ENCODE data around the gene RCOR1.

RCOR1 gene

DNA sequence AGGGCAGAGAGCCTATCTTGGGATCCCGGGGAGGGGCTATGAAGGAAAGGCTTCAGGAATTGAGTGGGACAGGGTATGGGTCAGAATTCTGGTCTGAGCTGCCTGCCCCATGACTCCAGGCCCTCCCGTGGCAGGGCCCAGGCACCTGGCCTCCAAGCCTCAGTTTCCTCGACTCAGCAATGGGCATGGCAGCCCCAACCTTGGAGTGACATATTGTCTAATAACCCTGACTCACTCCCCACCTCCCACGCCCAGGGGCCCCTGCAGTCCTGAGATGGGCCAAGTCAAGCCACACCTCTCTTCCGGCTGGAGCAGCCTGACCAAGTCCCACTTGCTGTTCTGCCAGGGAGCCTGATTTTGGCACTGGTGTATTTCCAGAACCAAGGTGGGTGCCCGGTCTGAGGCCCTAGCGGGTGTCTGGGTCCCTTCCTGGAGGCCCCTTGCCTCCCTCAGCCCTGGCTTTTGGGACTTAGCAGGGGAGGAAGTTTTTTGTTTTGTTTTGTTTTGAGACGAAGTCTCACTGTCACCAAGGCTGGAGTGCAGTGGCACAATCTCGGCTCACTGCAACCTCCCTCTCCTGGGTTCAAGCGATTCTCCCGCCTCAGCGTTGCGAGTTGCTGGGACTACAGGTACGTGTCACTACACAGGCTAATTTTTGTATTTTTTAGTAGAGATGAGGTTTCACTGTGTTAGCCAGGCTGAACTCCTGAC lies 40.3 kb upstream of the RCOR1 start:
- Histone ChIP-seq H3K27me3 (ENCODE audit: low read length) (no peaks in the 10 kb centered on the region; the same call in 1 of the 2 replicates), H3K4me3 (ENCODE audit: insufficient read depth, low read length, poor library complexity, severe bottlenecking) (no peak overlapping the region), H3K79me2 (ENCODE audit: insufficient read depth, low read length) (no peaks in the 10 kb centered on the region), H4K20me1 (ENCODE audit: low read depth, low read length) (no peaks in the 10 kb centered on the region), H3K9me3 (ENCODE audit: insufficient read depth, low read length) (no peaks in the 10 kb centered on the region), H3K36me3 (ENCODE audit: low read length) (no peaks in the 10 kb centered on the region), H3K4me2 (ENCODE audit: low read depth, low read length, poor library complexity, severe bottlenecking) (no peak overlapping the region), H3F3A (ENCODE audit: insufficient read depth) (no peaks in the 10 kb centered on the region), H3K9ac (ENCODE audit: low read length) (no peak overlapping the region), H2AFZ (ENCODE audit: low read depth, low read length, severe bottlenecking) (no peak overlapping the region), H3K27ac (ENCODE audit: low read depth, low read length) (no peak overlapping the region), H3K9me2 (replicated peaks; ENCODE audit: insufficient read depth, low read length) (no peaks in the 10 kb centered on the region)
- TF ChIP-seq EZH2phosphoT487 (conservative IDR thresholded peaks at IDR 0.05; ENCODE audit: low read length), result no peak
- TF ChIP-seq, protein P1, sequence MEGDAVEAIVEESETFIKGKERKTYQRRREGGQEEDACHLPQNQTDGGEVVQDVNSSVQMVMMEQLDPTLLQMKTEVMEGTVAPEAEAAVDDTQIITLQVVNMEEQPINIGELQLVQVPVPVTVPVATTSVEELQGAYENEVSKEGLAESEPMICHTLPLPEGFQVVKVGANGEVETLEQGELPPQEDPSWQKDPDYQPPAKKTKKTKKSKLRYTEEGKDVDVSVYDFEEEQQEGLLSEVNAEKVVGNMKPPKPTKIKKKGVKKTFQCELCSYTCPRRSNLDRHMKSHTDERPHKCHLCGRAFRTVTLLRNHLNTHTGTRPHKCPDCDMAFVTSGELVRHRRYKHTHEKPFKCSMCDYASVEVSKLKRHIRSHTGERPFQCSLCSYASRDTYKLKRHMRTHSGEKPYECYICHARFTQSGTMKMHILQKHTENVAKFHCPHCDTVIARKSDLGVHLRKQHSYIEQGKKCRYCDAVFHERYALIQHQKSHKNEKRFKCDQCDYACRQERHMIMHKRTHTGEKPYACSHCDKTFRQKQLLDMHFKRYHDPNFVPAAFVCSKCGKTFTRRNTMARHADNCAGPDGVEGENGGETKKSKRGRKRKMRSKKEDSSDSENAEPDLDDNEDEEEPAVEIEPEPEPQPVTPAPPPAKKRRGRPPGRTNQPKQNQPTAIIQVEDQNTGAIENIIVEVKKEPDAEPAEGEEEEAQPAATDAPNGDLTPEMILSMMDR (IDR thresholded peaks at IDR 0.05; ENCODE audit: insufficient read depth, low read length, poor library complexity, severe bottlenecking), result no peak

DNA sequence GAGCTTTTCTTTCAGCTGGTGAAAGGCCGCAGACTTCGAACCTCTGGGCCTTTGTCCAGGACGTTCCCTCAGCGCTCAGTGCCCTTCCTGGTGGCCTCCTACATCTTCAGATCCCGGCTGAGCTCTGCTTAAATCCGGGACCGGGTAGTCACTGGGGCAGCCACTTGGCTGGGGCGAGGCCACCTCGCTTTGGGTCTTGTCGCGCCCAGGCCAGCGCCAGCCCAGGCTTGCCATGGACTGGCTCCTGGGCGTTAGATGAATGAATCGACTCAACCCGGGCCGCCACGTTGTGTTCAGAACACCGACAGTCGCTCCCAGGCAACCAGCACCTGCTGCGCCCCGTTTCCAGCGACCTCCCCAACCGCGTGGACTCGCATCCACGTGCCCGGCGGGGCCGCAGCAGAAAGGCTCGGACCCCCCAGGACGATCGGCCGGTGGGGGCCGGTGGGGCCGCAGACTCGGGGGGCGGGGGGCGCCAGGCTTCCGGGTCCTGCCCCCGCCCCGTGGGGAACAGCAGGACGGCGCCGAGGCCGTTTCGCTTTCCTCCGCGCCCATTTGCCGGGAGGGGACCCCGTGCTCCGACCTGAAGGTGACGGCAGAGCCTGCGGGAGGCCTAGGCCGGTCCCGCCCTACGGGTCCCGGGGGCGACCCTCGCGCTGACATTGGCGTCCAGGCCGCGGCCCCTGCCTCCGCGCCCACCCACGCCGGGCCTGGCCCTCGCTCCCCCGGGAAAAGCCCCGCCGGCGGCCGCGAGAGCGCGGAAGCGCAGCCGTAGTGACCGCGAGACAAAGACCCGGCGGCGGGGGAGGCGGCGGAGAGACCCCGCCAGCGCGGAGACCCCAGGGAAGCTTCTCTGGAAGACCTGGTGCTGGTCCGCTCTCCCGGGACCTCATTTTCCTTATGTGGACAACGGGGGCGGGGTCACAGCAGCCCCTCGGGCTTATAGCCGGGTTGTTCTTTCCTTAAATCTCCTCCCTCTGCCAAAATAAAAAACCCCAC lies 37.3 kb upstream of the RCOR1 start:
- H3K9me3 ChIP-seq (ENCODE audit: insufficient read depth, low read length), result no peaks in the 10 kb centered on the region
- H3K4me2 ChIP-seq (ENCODE audit: low read depth, low read length, poor library complexity, severe bottlenecking), result peak overlapping the region; percentile 47

DNA sequence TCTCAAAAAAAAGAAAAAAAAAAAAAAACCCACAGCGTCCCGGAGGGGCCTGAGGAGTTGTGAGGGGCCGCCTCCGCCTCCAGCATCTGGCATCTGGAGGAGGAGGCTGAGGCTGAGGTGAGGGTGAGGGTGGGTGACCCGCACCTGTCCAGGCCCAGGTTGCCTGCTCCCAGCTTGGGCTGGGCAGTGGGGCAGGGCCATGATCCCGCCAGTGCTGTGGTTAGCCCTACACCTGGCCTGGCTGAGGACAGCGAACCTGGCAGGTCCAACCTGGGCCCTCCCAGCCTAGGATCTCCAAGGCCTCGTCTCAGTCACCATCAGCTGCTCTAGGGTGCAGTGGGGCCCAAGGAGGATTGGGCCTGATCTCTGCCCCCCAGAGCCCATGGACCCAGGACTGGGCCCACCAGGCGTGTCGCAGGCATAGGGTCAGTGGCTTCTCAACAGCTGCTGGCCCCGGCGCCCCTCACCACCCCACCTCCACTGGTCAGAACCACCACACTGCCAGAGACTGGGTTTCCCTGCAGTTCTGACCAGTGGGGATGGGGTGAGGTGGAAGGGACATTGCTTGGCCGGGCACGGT lies 36.3 kb upstream of the RCOR1 start:
- Histone ChIP-seq H3K27ac (ENCODE audit: low read depth, low read length) (no peak overlapping the region), H3K4me2 (ENCODE audit: low read depth, low read length, poor library complexity, severe bottlenecking) (no peak overlapping the region), H4K20me1 (ENCODE audit: low read depth, low read length) (no peaks in the 10 kb centered on the region), H3K9me3 (ENCODE audit: insufficient read depth, low read length) (no peaks in the 10 kb centered on the region), H3K36me3 (ENCODE audit: low read length) (no peaks in the 10 kb centered on the region), H3K4me3 (ENCODE audit: insufficient read depth, low read length, poor library complexity, severe bottlenecking) (no peak overlapping the region), H3F3A (ENCODE audit: insufficient read depth) (no peaks in the 10 kb centered on the region), H3K9ac (ENCODE audit: low read length) (no peak overlapping the region), H3K79me2 (ENCODE audit: insufficient read depth, low read length) (no peaks in the 10 kb centered on the region), H3K27me3 (ENCODE audit: low read length) (no peaks in the 10 kb centered on the region), H3K9me2 (replicated peaks; ENCODE audit: insufficient read depth, low read length) (no peaks in the 10 kb centered on the region), H2AFZ (ENCODE audit: low read depth, low read length, severe bottlenecking) (no peak overlapping the region)
- no peak for TF ChIP-seq EZH2phosphoT487 (conservative IDR thresholded peaks at IDR 0.05; ENCODE audit: low read length)
- TF ChIP-seq, protein P1 (IDR thresholded peaks at IDR 0.05; ENCODE audit: insufficient read depth, low read length, poor library complexity, severe bottlenecking), result no peak

More for the DNA sequence above, 37.3 kb upstream of the RCOR1 start:
- peak overlapping the region; percentile 74 for H2AFZ ChIP-seq (ENCODE audit: low read depth, low read length, severe bottlenecking)
- TF ChIP-seq, protein P1 (IDR thresholded peaks at IDR 0.05; ENCODE audit: insufficient read depth, low read length, poor library complexity, severe bottlenecking), result no peak
- TF ChIP-seq EZH2phosphoT487 (conservative IDR thresholded peaks at IDR 0.05; ENCODE audit: low read length), result no peak
- peak overlapping the region; percentile 46; the same call in 1 of the 2 replicates for H3K9ac ChIP-seq (ENCODE audit: low read length)
- H3K79me2 ChIP-seq (ENCODE audit: insufficient read depth, low read length), result no peaks in the 10 kb centered on the region
- no peaks in the 10 kb centered on the region for H3K27me3 ChIP-seq (ENCODE audit: low read length)
- no peaks in the 10 kb centered on the region for H3K9me2 ChIP-seq (replicated peaks; ENCODE audit: insufficient read depth, low read length)
- H3K27ac ChIP-seq (ENCODE audit: low read depth, low read length), result no peak overlapping the region
- H3K36me3 ChIP-seq (ENCODE audit: low read length), result no peaks in the 10 kb centered on the region
- no peaks in the 10 kb centered on the region for H3F3A ChIP-seq (ENCODE audit: insufficient read depth)
- H4K20me1 ChIP-seq (ENCODE audit: low read depth, low read length), result no peaks in the 10 kb centered on the region
- peak overlapping the region; percentile 36 for H3K4me3 ChIP-seq (ENCODE audit: insufficient read depth, low read length, poor library complexity, severe bottlenecking)
